Ishikawa (cell line): ENCODE data around the gene CHPF2.

Source experiments
- CEBPB ChIP-seq: IDR thresholded peaks from 2 replicates; pipeline ENCODE4 v1.6.1; 2012
- EP300 ChIP-seq: IDR thresholded peaks from 2 replicates; pipeline ENCODE4 v1.6.1; 2012; ENCODE audit warnings: borderline replicate concordance
- TAF1 ChIP-seq: IDR thresholded peaks from 2 replicates; pipeline ENCODE4 v1.6.1; 2012; ENCODE audit warnings: low read depth, mild to moderate bottlenecking
- YY1 ChIP-seq: IDR thresholded peaks from 2 replicates; pipeline ENCODE4 v1.6.1; 2012; ENCODE audit warnings: low read depth
- TF ChIP-seq, protein P1 (sequence below): IDR thresholded peaks from 2 replicates; pipeline ENCODE4 v1.6.1; 2012; ENCODE audit warnings: low read depth, mild to moderate bottlenecking

DNA sequence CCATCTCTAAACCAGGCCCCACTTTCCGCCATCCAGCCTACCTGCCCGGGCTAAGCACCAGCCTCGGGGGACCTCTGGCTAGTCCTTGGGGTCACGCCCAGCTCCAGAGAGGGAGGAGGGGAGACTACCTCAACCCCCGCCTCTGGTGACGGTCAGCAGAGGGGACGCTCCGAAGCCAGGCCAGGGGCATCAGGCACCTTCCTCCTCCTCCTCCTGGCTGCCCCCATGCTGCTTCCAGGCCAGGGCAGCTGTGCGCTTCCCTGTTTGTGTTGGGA lies 20.2 kb downstream of the CHPF2 start:
- TF ChIP-seq, protein P1, sequence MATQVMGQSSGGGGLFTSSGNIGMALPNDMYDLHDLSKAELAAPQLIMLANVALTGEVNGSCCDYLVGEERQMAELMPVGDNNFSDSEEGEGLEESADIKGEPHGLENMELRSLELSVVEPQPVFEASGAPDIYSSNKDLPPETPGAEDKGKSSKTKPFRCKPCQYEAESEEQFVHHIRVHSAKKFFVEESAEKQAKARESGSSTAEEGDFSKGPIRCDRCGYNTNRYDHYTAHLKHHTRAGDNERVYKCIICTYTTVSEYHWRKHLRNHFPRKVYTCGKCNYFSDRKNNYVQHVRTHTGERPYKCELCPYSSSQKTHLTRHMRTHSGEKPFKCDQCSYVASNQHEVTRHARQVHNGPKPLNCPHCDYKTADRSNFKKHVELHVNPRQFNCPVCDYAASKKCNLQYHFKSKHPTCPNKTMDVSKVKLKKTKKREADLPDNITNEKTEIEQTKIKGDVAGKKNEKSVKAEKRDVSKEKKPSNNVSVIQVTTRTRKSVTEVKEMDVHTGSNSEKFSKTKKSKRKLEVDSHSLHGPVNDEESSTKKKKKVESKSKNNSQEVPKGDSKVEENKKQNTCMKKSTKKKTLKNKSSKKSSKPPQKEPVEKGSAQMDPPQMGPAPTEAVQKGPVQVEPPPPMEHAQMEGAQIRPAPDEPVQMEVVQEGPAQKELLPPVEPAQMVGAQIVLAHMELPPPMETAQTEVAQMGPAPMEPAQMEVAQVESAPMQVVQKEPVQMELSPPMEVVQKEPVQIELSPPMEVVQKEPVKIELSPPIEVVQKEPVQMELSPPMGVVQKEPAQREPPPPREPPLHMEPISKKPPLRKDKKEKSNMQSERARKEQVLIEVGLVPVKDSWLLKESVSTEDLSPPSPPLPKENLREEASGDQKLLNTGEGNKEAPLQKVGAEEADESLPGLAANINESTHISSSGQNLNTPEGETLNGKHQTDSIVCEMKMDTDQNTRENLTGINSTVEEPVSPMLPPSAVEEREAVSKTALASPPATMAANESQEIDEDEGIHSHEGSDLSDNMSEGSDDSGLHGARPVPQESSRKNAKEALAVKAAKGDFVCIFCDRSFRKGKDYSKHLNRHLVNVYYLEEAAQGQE: no peak
- TF ChIP-seq EP300 (no peak), TAF1 (no peak), CEBPB (no peak), YY1 (no peak)
